ENCODE measurements around the gene SYDE2. TPM values are rescaled to one million over a fixed set of nuclear protein-coding genes. Genes with fewer than 3 reads are reported as not detected.

SYDE2 gene
- total RNA-seq, 2 donors from 2014 or later, result 12.2 to 17.5 TPM

GRCh38 chr1:85121744-85122143, 79.1 kb downstream of the SYDE2 start:
- no peaks in the 10 kb centered on the region for H3K9me3 ChIP-seq
- peaks cover 12% of the 10 kb centered on the region for H3K4me1 ChIP-seq
- no peak overlapping the region for H3K27ac ChIP-seq
- intact Hi-C loops (cut with DNase I), result no loop called here
- WGBS, 2 donors, result 92 to 94% methylated on average over 4 of the region's 4 CpGs
- no peak for TF ChIP-seq POLR2A (IDR thresholded peaks at IDR 0.05)
- TF ChIP-seq, protein P1, sequence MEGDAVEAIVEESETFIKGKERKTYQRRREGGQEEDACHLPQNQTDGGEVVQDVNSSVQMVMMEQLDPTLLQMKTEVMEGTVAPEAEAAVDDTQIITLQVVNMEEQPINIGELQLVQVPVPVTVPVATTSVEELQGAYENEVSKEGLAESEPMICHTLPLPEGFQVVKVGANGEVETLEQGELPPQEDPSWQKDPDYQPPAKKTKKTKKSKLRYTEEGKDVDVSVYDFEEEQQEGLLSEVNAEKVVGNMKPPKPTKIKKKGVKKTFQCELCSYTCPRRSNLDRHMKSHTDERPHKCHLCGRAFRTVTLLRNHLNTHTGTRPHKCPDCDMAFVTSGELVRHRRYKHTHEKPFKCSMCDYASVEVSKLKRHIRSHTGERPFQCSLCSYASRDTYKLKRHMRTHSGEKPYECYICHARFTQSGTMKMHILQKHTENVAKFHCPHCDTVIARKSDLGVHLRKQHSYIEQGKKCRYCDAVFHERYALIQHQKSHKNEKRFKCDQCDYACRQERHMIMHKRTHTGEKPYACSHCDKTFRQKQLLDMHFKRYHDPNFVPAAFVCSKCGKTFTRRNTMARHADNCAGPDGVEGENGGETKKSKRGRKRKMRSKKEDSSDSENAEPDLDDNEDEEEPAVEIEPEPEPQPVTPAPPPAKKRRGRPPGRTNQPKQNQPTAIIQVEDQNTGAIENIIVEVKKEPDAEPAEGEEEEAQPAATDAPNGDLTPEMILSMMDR (IDR thresholded peaks at IDR 0.05), result no peak
- ATAC-seq (no peak), DNase-seq (no peak)
- no peak overlapping the region for H3K4me3 ChIP-seq
- no peaks in the 10 kb centered on the region for H3K27me3 ChIP-seq
- no peaks in the 10 kb centered on the region for H3K36me3 ChIP-seq (replicated peaks in 1 of 2; ENCODE audit: insufficient read depth in 1 of 2, low read depth in 2 of 2)

DNA sequence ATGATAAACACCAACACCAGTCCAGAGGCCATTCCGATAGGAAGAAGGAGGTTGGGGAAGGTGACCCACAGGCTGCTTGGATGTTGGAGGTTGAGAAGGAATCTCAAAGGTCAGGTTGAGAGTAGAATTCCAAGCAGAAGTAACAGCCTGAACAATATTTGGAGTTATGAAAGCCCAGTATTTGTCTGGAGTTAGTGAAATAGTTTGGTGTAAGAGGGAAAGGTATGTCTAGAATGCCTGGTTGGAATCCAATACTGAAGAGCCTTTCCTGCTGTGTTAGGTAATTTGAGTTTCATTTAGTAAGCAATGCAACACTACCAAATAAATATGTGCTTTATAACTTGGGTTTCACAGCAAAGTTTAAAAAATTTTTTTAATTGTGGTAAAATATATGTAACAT, 82.1 kb downstream of the SYDE2 start:
- no peak for ATAC-seq
- no peak for DNase-seq
- H3K27me3 ChIP-seq, result no peaks in the 10 kb centered on the region
- no peak overlapping the region for H3K27ac ChIP-seq
- WGBS, 2 donors, result 88 to 95% methylated on average over 1 of the region's 1 CpG
- H3K9me3 ChIP-seq, result no peaks in the 10 kb centered on the region
- peaks cover 7% of the 10 kb centered on the region for H3K4me1 ChIP-seq
- H3K4me3 ChIP-seq, result no peak overlapping the region
- intact Hi-C loops (cut with DNase I), result loop anchor here (10.0 kb wide), 1 partner anchor 56 kb away; no protein-coding TSS in a partner anchor
- no peaks in the 10 kb centered on the region for H3K36me3 ChIP-seq (replicated peaks in 1 of 2; ENCODE audit: insufficient read depth in 1 of 2, low read depth in 2 of 2)
- no peak for TF ChIP-seq POLR2A (IDR thresholded peaks at IDR 0.05)
- TF ChIP-seq, protein P1 (IDR thresholded peaks at IDR 0.05), result no peak

- Histone ChIP-seq H3K4me3 (no peak overlapping the region), H3K4me1 (peaks cover 7% of the 10 kb centered on the region), H3K27ac (no peak overlapping the region), H3K27me3 (no peaks in the 10 kb centered on the region), H3K9me3 (no peaks in the 10 kb centered on the region), H3K36me3 (replicated peaks in 1 of 2; ENCODE audit: insufficient read depth in 1 of 2, low read depth in 2 of 2) (no peaks in the 10 kb centered on the region)
- intact Hi-C loops (cut with DNase I), result loop anchor here (10.0 kb wide), 1 partner anchor 58 kb away; no protein-coding TSS in a partner anchor
- DNase-seq (no peak), ATAC-seq (no peak)
- TF ChIP-seq, protein P1 (IDR thresholded peaks at IDR 0.05), result no peak
- TF ChIP-seq POLR2A (IDR thresholded peaks at IDR 0.05), result no peak
These were observed 84.0 kb downstream of the SYDE2 start for GRCh38 chr1:85116856-85117255.

DNA sequence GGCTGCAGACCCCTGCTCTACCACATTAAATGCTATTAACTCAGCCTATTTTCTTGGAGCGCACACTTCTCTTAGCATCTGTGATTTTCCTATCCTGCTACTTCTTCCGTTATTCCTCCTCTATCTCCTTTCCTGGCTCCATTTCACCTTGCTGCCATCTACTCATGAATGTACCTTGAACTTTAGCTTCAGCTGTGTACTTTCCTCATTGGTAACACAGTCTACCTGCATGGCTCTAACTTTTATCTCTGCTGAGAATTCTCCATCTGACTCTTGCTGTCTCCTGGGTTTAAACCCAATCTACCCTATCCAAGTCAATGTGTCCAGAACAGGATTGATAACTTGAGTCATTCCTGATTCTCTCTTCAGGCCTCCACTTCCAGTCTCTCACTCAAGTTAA, 84.9 kb downstream of the SYDE2 start:
- Histone ChIP-seq H3K4me1 (peaks cover 7% of the 10 kb centered on the region), H3K27ac (no peak overlapping the region), H3K4me3 (no peak overlapping the region), H3K27me3 (no peaks in the 10 kb centered on the region), H3K36me3 (replicated peaks in 1 of 2; ENCODE audit: insufficient read depth in 1 of 2, low read depth in 2 of 2) (no peaks in the 10 kb centered on the region), H3K9me3 (no peaks in the 10 kb centered on the region)
- 36 to 40% methylated on average over 2 of the region's 2 CpGs for WGBS, 2 donors
- peak in 1 of 4 donors; percentile 3 for DNase-seq
- no peak for TF ChIP-seq POLR2A (IDR thresholded peaks at IDR 0.05)
- TF ChIP-seq, protein P1 (IDR thresholded peaks at IDR 0.05), result no peak
- ATAC-seq, result no peak
- intact Hi-C loops (cut with DNase I), result loop anchor here (10.0 kb wide), 1 partner anchor 59 kb away; no protein-coding TSS in a partner anchor

DNA sequence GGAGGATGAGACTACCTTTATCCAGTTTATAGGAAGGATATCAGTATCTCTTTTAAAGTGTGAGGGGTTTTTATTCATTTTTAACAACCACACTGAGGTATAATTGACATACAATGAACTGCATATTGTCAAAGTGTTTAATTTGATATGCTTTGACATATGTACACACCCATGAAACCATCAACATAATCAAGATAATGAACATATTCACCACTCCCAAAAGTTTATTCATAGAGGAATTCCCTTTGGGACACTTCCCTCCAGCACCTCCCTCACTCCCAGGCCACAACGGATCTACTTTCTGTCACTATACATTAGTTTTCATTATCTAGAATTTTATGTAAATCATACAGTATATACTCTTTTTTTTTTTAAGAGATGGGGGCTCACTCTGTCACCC, 89.1 kb downstream of the SYDE2 start:
- Histone ChIP-seq H3K4me3 (no peak overlapping the region), H3K27ac (no peak overlapping the region), H3K9me3 (no peaks in the 10 kb centered on the region), H3K36me3 (replicated peaks in 1 of 2; ENCODE audit: insufficient read depth in 1 of 2, low read depth in 2 of 2) (no peaks in the 10 kb centered on the region), H3K27me3 (no peaks in the 10 kb centered on the region), H3K4me1 (peaks cover 7% of the 10 kb centered on the region)
- ATAC-seq (no peak), DNase-seq (no peak)
- intact Hi-C loops (cut with DNase I), result loop anchor here (5.0 to 10.0 kb wide), 2 partner anchors 63 to 136 kb away; no protein-coding TSS in a partner anchor
- TF ChIP-seq POLR2A (IDR thresholded peaks at IDR 0.05), result no peak
- TF ChIP-seq, protein P1 (IDR thresholded peaks at IDR 0.05), result no peak
- WGBS, 2 donors, result 70 to 87% methylated on average over 1 of the region's 1 CpG
